ENCODE measurements around the gene DTHD1. TPM values are rescaled to one million over a fixed set of nuclear protein-coding genes. Genes with fewer than 3 reads are reported as not detected.

The DTHD1 gene
- polyA plus RNA-seq, 3 donors: not detected

DNA sequence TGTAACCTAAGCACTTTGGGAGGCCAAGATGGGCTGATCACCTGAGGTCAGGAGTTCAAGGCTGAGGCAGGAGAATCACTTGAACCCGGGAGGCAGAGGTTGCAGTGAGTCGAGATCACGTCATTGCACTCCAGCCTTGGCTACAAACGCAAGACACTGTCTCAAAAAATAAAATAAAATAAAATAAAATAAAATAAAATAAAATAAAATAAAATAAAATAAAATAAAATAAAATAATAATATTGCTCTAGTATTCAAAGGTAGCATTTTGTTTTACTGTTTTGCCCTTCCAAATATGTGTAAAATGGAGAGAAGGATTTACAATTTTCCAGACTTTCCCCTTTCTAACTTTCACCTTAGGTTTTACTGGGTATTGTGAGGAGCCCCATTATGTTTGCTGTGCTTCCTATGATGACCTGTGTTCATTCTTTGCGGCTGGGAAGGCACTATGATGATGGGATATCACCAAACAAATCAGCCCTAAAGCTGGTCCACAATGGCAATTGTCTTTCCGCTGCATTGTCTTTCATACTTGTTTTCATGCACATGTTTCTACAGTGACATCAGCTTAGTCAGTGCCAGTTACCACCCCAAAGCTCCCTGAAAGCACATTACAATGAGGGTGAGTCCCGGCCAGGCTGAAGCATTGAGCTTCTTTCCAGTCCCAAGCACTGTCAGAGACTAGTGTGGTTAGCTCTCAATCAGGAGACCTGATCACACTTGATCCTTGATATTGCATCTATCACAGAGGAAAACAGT is 50.8 kb downstream of the DTHD1 start:
- H4K20me1 ChIP-seq (ENCODE audit: insufficient read depth, low read length): no peaks in the 10 kb centered on the region
- H3K36me3 ChIP-seq (replicated peaks in 1 of 2; ENCODE audit: control insufficient read depth in 1 of 2, insufficient read depth in 2 of 2, low read length in 2 of 2): no peaks in the 10 kb centered on the region
- Mint-ChIP-seq H3K4me3 (no peak overlapping the region), H3K4me1 (peaks cover 38% of the 10 kb centered on the region), H3K9me3 (no peaks in the 10 kb centered on the region), H3K36me3 (no peaks in the 10 kb centered on the region), H3K27me3 (ENCODE audit: low read depth in 3 of 3) (peaks cover 0 to 5% (median 0%) of the 10 kb centered on the region in 3 donors), H3K27ac (no peak overlapping the region)
- H3K27me3 ChIP-seq (ENCODE audit: control insufficient read depth in 2 of 2, insufficient read depth in 2 of 2, low read length in 2 of 2): no peaks in the 10 kb centered on the region
- H3K9ac ChIP-seq (ENCODE audit: insufficient read depth, low read length, poor library complexity, severe bottlenecking): no peak overlapping the region
- WGBS (ENCODE audit: insufficient coverage): 93% methylated on average over 2 of the region's 7 CpGs
- no peak overlapping the region for H3K27ac ChIP-seq (ENCODE audit: low read depth in 1 of 2, low read length in 2 of 2)
- H2AFZ ChIP-seq (ENCODE audit: insufficient read depth, low read depth, low read length, poor library complexity, severe bottlenecking): no peak overlapping the region
- H3K4me1 ChIP-seq (ENCODE audit: control insufficient read depth in 1 of 2, insufficient read depth in 2 of 2, low read length in 2 of 2): peaks cover 28% of the 10 kb centered on the region in 2 donors
- H3K4me3 ChIP-seq (replicated peaks in 1 of 3; ENCODE audit: low read depth in 2 of 3, low read length in 3 of 3): no peak overlapping the region
- no peak for DNase-seq
- intact Hi-C loops (cut with micrococcal nuclease): no loop called here
- H3K9me3 ChIP-seq (replicated peaks in 1 of 2; ENCODE audit: control insufficient read depth in 1 of 2, insufficient read depth in 1 of 2, low read length in 2 of 2): no peaks in the 10 kb centered on the region
- H3K4me2 ChIP-seq (replicated peaks; ENCODE audit: extremely low read depth, low read length, poor library complexity, severe bottlenecking): no peak overlapping the region
- H3K79me2 ChIP-seq (ENCODE audit: insufficient read depth, low read length): no peaks in the 10 kb centered on the region
- TF ChIP-seq, protein P1, sequence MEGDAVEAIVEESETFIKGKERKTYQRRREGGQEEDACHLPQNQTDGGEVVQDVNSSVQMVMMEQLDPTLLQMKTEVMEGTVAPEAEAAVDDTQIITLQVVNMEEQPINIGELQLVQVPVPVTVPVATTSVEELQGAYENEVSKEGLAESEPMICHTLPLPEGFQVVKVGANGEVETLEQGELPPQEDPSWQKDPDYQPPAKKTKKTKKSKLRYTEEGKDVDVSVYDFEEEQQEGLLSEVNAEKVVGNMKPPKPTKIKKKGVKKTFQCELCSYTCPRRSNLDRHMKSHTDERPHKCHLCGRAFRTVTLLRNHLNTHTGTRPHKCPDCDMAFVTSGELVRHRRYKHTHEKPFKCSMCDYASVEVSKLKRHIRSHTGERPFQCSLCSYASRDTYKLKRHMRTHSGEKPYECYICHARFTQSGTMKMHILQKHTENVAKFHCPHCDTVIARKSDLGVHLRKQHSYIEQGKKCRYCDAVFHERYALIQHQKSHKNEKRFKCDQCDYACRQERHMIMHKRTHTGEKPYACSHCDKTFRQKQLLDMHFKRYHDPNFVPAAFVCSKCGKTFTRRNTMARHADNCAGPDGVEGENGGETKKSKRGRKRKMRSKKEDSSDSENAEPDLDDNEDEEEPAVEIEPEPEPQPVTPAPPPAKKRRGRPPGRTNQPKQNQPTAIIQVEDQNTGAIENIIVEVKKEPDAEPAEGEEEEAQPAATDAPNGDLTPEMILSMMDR (IDR thresholded peaks at IDR 0.05): no peak

DNA sequence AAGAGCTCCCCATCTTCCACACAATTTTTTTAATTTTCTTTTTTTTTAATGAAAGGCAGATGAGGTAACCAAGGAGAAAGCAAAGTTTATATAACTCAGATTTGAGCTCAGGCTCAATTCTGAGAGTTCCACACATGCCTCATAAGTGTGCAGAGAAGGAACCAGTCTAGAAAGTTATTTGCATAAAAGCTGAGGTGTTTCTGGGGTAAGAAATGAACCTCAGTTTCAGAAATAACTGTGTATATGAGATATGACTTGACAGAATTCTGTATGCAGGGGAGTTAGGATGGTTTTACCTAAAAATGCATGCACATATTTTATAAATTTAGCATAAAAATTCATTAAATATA is 51.3 kb downstream of the DTHD1 start:
- peaks cover 38% of the 10 kb centered on the region for H3K4me1 Mint-ChIP-seq
- Histone ChIP-seq H3K4me2 (replicated peaks; ENCODE audit: extremely low read depth, low read length, poor library complexity, severe bottlenecking) (no peak overlapping the region), H2AFZ (ENCODE audit: insufficient read depth, low read depth, low read length, poor library complexity, severe bottlenecking) (no peak overlapping the region), H3K9me3 (replicated peaks in 1 of 2; ENCODE audit: control insufficient read depth in 1 of 2, insufficient read depth in 1 of 2, low read length in 2 of 2) (no peaks in the 10 kb centered on the region), H3K27me3 (ENCODE audit: control insufficient read depth in 2 of 2, insufficient read depth in 2 of 2, low read length in 2 of 2) (no peaks in the 10 kb centered on the region), H3K9ac (ENCODE audit: insufficient read depth, low read length, poor library complexity, severe bottlenecking) (no peak overlapping the region), H3K27ac (ENCODE audit: low read depth in 1 of 2, low read length in 2 of 2) (no peak overlapping the region), H3K4me3 (replicated peaks in 1 of 3; ENCODE audit: low read depth in 2 of 3, low read length in 3 of 3) (no peak overlapping the region), H3K4me1 (ENCODE audit: control insufficient read depth in 1 of 2, insufficient read depth in 2 of 2, low read length in 2 of 2) (peaks cover 26 to 28% of the 10 kb centered on the region in 2 donors), H3K36me3 (replicated peaks in 1 of 2; ENCODE audit: control insufficient read depth in 1 of 2, insufficient read depth in 2 of 2, low read length in 2 of 2) (no peaks in the 10 kb centered on the region), H4K20me1 (ENCODE audit: insufficient read depth, low read length) (no peaks in the 10 kb centered on the region), H3K79me2 (ENCODE audit: insufficient read depth, low read length) (no peaks in the 10 kb centered on the region)
- H3K27ac Mint-ChIP-seq: no peak overlapping the region
- no peak overlapping the region for H3K4me3 Mint-ChIP-seq
- no peaks in the 10 kb centered on the region for H3K9me3 Mint-ChIP-seq
- peaks cover 0 to 3% (median 0%) of the 10 kb centered on the region in 3 donors for H3K27me3 Mint-ChIP-seq (ENCODE audit: low read depth in 3 of 3)
- DNase-seq: no peak
- TF ChIP-seq, protein P1 (IDR thresholded peaks at IDR 0.05): no peak
- intact Hi-C loops (cut with micrococcal nuclease): no loop called here
- no peaks in the 10 kb centered on the region for H3K36me3 Mint-ChIP-seq
